Measurements from ENCODE around the gene MICAL3. TPM values are rescaled to one million over a fixed set of nuclear protein-coding genes. Genes with fewer than 3 reads are reported as not detected.

MICAL3 gene
- total RNA-seq, 4 donors from 2014 or later, result 45.2 to 56.3 (median 46.3) TPM

DNA sequence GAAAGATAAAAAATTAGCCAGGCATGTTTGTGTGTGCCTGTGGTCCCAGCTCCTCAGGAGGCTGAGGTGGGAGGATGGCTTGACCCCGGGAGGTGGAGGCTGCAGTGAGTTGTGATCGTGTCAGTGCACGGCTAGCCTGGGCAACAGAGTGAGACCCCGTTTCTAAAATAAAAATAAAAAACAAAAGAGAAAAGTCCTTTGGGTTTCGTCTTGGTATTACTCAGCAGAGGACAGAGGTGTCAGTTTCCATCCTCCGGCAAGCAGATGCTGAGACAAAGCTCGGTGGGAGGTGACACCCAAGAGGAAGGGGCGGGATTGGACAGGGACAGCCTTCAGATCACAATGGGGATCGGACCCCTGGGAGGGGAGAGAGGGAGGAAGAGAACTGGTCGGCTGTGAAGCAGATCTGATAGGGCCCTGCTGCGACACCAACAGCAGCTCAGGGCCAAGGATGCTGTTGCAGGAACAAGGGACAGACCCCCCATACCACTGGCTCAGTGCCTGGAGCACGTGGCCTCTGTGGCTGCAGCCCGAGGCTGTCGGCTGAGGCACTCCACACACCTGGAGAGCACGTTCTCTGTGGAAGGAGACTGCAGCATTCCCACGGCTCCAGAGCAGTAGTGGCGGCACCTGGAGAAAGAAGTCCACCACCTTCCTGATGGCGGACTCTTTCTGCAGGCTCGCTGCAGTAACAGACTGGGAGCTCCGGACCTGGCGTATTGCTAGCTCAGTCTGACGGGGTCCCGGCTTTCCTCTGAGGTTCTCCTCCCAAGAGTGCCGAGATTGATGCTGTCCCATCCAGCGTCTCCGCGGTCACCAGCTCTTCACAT is 244.9 kb downstream of the MICAL3 start:
- 80 to 86% methylated on average over 21 to 24 of the region's 27 CpGs for WGBS, 2 donors
- no peak for DNase-seq (ENCODE audit: low spot score in 2 of 2)
- H3K27ac ChIP-seq, result no peak overlapping the region

DNA sequence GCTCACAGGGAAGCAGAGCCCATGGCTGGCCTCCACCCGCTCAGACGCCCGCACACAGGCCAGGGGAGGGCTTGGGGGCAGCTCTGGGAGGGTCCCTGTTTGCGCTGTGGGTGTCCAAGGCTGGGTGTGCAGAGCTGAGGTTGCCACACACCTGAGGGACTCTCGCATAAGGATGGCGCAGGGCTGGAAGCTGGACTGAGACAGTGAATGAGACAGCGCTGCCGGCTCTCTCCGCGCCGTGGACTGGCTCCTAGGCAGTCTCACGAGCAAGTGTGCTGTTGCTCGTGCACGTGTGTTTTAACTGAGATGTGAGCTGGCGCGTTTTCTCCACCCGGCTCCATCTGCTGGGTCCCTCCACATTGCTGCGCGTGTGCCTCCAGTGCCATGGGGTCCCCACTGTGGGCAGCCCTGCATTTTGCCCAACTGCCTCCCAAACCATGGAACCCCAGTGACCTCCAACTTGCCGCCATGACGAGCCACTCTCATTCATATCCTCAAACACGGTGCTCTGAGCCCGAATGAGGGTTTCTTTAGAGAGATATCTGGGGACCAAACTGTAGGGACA is 245.9 kb downstream of the MICAL3 start:
- H3K4me1 ChIP-seq, result peaks cover 0 to 26% (median 12%) of the 10 kb centered on the region in 4 donors
- TF ChIP-seq, protein P1, sequence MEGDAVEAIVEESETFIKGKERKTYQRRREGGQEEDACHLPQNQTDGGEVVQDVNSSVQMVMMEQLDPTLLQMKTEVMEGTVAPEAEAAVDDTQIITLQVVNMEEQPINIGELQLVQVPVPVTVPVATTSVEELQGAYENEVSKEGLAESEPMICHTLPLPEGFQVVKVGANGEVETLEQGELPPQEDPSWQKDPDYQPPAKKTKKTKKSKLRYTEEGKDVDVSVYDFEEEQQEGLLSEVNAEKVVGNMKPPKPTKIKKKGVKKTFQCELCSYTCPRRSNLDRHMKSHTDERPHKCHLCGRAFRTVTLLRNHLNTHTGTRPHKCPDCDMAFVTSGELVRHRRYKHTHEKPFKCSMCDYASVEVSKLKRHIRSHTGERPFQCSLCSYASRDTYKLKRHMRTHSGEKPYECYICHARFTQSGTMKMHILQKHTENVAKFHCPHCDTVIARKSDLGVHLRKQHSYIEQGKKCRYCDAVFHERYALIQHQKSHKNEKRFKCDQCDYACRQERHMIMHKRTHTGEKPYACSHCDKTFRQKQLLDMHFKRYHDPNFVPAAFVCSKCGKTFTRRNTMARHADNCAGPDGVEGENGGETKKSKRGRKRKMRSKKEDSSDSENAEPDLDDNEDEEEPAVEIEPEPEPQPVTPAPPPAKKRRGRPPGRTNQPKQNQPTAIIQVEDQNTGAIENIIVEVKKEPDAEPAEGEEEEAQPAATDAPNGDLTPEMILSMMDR (IDR thresholded peaks at IDR 0.05), result no peak
- TF ChIP-seq EP300 (IDR thresholded peaks at IDR 0.05) (no peak), POLR2A (IDR thresholded peaks at IDR 0.05) (no peak)
- 91 to 94% methylated on average over 11 to 18 of the region's 23 CpGs for WGBS, 2 donors

More for the DNA sequence above, 244.9 kb downstream of the MICAL3 start:
- TF ChIP-seq, protein P1 (IDR thresholded peaks at IDR 0.05), result no peak
- TF ChIP-seq POLR2A (IDR thresholded peaks at IDR 0.05) (no peak), EP300 (IDR thresholded peaks at IDR 0.05) (no peak)
- peaks cover 0 to 21% (median 10%) of the 10 kb centered on the region in 4 donors for H3K4me1 ChIP-seq
- H3K36me3 ChIP-seq, result no peaks in the 10 kb centered on the region
- H3K27me3 ChIP-seq, result no peaks in the 10 kb centered on the region
- no peaks in the 10 kb centered on the region for H3K9me3 ChIP-seq
- no peak overlapping the region for H3K4me3 ChIP-seq

DNA sequence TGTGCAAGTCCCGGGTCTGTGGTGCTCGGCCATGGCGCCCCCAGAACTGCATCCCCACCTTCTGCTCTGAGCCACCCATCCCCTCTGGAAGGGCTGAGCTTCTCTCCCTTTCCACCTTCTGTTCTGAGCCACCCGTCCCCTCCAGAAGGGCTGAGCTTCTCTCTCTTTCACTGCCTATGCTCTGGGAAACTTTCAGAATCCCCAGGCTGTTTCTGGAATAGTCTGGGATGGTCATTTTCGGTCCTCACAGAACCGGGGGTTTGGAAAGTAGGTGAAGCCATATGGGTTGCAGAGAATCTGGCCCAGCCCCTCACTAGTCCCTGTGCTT is 246.7 kb downstream of the MICAL3 start:
- TF ChIP-seq POLR2A (IDR thresholded peaks at IDR 0.05), result no peak
- TF ChIP-seq EP300 (IDR thresholded peaks at IDR 0.05), result no peak
- TF ChIP-seq, protein P1 (IDR thresholded peaks at IDR 0.05), result no peak
- 44 to 58% methylated on average over 6 of the region's 6 CpGs for WGBS, 2 donors
- DNase-seq (ENCODE audit: low spot score in 2 of 2), result no peak
- peak overlapping the region in 2 of 4 donors; percentile 42 to 43 for H3K4me3 ChIP-seq
- H3K27ac ChIP-seq, result peak overlapping the region in 3 of 4 donors; percentile 36 to 76 (median 68)
- H3K9me3 ChIP-seq, result no peaks in the 10 kb centered on the region
- H3K27me3 ChIP-seq, result no peaks in the 10 kb centered on the region
- H3K4me1 ChIP-seq, result peaks cover 0 to 35% (median 19%) of the 10 kb centered on the region in 4 donors
- H3K36me3 ChIP-seq, result no peaks in the 10 kb centered on the region

More for the DNA sequence above, 245.9 kb downstream of the MICAL3 start:
- Histone ChIP-seq H3K4me3 (no peak overlapping the region), H3K27ac (no peak overlapping the region), H3K36me3 (no peaks in the 10 kb centered on the region), H3K27me3 (no peaks in the 10 kb centered on the region), H3K9me3 (no peaks in the 10 kb centered on the region)
- DNase-seq (ENCODE audit: low spot score in 2 of 2), result no peak

DNA sequence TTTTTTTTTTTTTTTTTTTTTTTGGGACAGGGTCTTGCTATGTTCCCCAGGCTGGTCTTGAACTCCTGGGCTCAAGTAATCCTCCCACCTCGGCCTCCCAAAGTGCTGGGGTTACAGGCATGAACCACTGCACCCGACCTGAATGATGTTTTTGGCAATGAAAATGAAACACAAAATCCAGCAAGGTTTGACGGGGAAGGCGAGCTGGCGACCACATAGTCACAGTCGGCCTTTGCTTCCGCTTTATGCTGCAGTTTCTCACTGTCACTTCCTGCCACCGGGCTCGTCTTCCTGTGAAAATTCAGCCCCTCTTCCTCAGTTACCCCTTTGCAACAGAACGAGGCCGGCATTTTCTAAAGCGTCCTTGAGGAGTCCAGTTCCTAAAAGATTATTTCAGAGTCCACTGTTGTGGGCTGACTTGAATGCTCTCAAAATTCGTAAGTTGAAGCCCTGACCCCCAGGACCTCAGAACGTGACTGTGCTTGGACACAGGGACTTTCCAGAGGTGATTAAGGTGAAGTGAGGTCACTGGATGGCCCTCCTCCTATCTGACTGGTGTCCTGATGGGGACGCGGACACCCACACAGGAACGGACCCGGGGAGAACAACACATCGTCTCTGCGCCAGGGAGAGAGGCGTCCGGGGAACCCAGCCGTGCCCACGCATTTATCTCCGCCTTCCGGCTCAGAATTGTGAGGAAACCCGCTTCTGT is 247.2 kb downstream of the MICAL3 start:
- TF ChIP-seq EP300 (IDR thresholded peaks at IDR 0.05), result peak in 1 of 2 donors; percentile 15
- TF ChIP-seq, protein P1 (IDR thresholded peaks at IDR 0.05), result no peak
- Histone ChIP-seq H3K4me3 (peak overlapping the region in 2 of 4 donors; percentile 42 to 43), H3K9me3 (no peaks in the 10 kb centered on the region), H3K27me3 (no peaks in the 10 kb centered on the region), H3K27ac (peak overlapping the region in 3 of 4 donors; percentile 36 to 76 (median 68)), H3K36me3 (no peaks in the 10 kb centered on the region), H3K4me1 (peaks cover 0 to 38% (median 21%) of the 10 kb centered on the region in 4 donors)
- DNase-seq (ENCODE audit: low spot score in 2 of 2), result no peak
- WGBS, 2 donors, result 53 to 60% methylated on average over 24 to 27 of the region's 27 CpGs

Data from tibial nerve (tissue), 4 donors.